Body of pancreas (tissue), 4 donors: ENCODE data around the gene CCDC71. TPM values are rescaled to one million over a fixed set of nuclear protein-coding genes. Genes with fewer than 3 reads are reported as not detected.

Experiments
- ATAC-seq: fragments of 150-250 bp; one replicate; pipeline ENCODE4 v1.9.1; 2016
- DNase-seq, 4 donors: peaks; one replicate each; pipeline ENCODE4 v3.0.0-alpha.2; 2019
- H3K27ac ChIP-seq, 4 donors: fragments of 200-600 bp; sonication (generic); 1 replicate in 3 of 4; 2 replicates in 1 of 4; pipeline versions ENCODE4 v1.5.1 to v1.6.1; 2016 to 2019; ENCODE audit warnings: mild to moderate bottlenecking in 1 of 4, mixed read lengths in 1 of 4, moderate library complexity in 1 of 4
- H3K27me3 ChIP-seq, 2 donors: fragments of 200-600 bp; sonication (generic); one replicate each; pipeline ENCODE4 v1.6.0; 2016; ENCODE audit warnings: mild to moderate bottlenecking in 1 of 2
- H3K36me3 ChIP-seq, 2 donors: fragments of 200-600 bp; sonication (generic); replicated peaks in 1 of 2; 2 replicates each; pipeline ENCODE4 v1.5.1; 2016; ENCODE audit warnings: low read depth in 2 of 2; ENCODE audit not compliant: insufficient read depth in 1 of 2
- H3K4me1 ChIP-seq: fragments of 200-600 bp; sonication (generic); one replicate; pipeline ENCODE4 v1.6.0; 2016
- H3K4me3 ChIP-seq, 2 donors: fragments of 200-600 bp; sonication (generic); 1 replicate in 1 of 2; 2 replicates in 1 of 2; pipeline ENCODE4 v1.5.1; 2016 to 2019
- H3K9me3 ChIP-seq, 3 donors: fragments of 200-600 bp; sonication (generic); 1 replicate in 2 of 3; 2 replicates in 1 of 3; pipeline ENCODE4 v1.5.1; 2016
- POLR2A ChIP-seq, 3 donors: fragments of 450-650 bp; IDR thresholded peaks; one replicate each; pipeline ENCODE4 v1.6.1; 2016; ENCODE audit warnings: antibody characterized with exemption in 3 of 3, mild to moderate bottlenecking in 2 of 3
- WGBS, 2 donors: methylation state at CpG; one replicate each; pipeline ENCODE4 v1.1.5; 2017; 5-methylcytosine and 5-hydroxymethylcytosine counted together
- intact Hi-C: fragments of 100-400 bp; cut with DNase I; formaldehyde crosslinking; loops from one replicate; pipeline ENCODE4 v1.15.1; 2023
- total RNA-seq, 2 donors: library from RNA; depleted of rRNA; stranded (reverse); fragments of >200 nt; gene quantifications; one replicate each; pipeline ENCODE4 v1.1.0, GENCODE V29; 2016
- TF ChIP-seq, protein P1 (sequence below), 7 experiments: fragments of 450-650 bp in 4 of 7; fragments of 200-600 bp in 3 of 7; sonication (generic) in 3 of 7; IDR thresholded peaks; one replicate each; pipeline ENCODE4 v1.5.1; 2016 to 2019; ENCODE audit warnings: antibody characterized with exemption in 7 of 7

The CCDC71 gene
- total RNA-seq = 10 to 100 TPM; 15.5 to 19.5 TPM

- H3K27me3 ChIP-seq = no peaks in the 10 kb centered on the region
- 2 to 8% methylated on average over 20 to 65 of the region's 69 CpGs for WGBS, 2 donors
- peak; percentile 74 for ATAC-seq
- peaks cover 34% of the 10 kb centered on the region for H3K4me1 ChIP-seq
- intact Hi-C loops = no loop called here
- H3K36me3 ChIP-seq = peaks cover 0 to 6% of the 10 kb centered on the region in 2 donors
- H3K27ac ChIP-seq = peak within 1 kb of the TSS; percentile 64 to 69 (median 68)
- no peaks in the 10 kb centered on the region for H3K9me3 ChIP-seq
- peak within 1 kb of the TSS; percentile 21 to 90 for H3K4me3 ChIP-seq
- TF ChIP-seq POLR2A (IDR thresholded peaks at IDR 0.05) = peak in 2 of 3 donors; percentile 20 to 40
- TF ChIP-seq, protein P1, sequence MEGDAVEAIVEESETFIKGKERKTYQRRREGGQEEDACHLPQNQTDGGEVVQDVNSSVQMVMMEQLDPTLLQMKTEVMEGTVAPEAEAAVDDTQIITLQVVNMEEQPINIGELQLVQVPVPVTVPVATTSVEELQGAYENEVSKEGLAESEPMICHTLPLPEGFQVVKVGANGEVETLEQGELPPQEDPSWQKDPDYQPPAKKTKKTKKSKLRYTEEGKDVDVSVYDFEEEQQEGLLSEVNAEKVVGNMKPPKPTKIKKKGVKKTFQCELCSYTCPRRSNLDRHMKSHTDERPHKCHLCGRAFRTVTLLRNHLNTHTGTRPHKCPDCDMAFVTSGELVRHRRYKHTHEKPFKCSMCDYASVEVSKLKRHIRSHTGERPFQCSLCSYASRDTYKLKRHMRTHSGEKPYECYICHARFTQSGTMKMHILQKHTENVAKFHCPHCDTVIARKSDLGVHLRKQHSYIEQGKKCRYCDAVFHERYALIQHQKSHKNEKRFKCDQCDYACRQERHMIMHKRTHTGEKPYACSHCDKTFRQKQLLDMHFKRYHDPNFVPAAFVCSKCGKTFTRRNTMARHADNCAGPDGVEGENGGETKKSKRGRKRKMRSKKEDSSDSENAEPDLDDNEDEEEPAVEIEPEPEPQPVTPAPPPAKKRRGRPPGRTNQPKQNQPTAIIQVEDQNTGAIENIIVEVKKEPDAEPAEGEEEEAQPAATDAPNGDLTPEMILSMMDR (IDR thresholded peaks at IDR 0.05) = no peak
- peak; percentile 70 to 77 (median 74) for DNase-seq
These were observed at the start of gene CCDC71 for GRCh38 chr3:49165771-49166751. Gene CCDC71 (minus strand): TSS chr3:49166331. CDS start chr3:49164208, 2,123 bp downstream.

- TF ChIP-seq, protein P1 (IDR thresholded peaks at IDR 0.05) = no peak
- TF ChIP-seq POLR2A (IDR thresholded peaks at IDR 0.05) = no peak
- H3K4me3 ChIP-seq = no peak overlapping the region
- no peaks in the 10 kb centered on the region for H3K9me3 ChIP-seq
- H3K27ac ChIP-seq = no peak overlapping the region
- no peaks in the 10 kb centered on the region for H3K27me3 ChIP-seq
- WGBS, 2 donors = 66 to 78% methylated on average over 2 of the region's 2 CpGs
- ATAC-seq (no peak), DNase-seq (no peak)
- intact Hi-C loops = no loop called here
- no peaks in the 10 kb centered on the region for H3K36me3 ChIP-seq
- H3K4me1 ChIP-seq = peaks cover 14% of the 10 kb centered on the region
These were observed 47.9 kb upstream of the CCDC71 start for GRCh38 chr3:49213998-49214397.

DNA sequence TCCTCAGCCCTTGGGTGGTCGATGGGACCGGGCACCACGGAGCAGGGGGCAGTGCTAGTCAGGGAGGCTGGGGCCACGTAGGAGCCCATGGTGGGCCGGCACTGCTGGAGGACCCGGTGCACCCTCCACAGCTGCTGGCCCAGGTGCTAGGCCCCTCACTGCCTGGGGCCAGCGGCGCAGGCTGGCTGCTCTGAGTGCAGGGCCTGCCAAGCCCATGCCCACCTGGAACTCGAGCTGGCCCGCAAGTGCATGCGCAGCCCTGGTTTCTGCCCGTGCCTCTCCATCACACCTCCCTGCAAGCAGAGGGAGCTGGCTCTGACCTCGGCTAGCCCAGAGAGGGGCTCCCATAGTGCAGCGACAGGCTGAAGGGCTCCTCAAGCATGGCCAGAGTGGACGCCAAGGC, 47.4 kb upstream of the CCDC71 start:
- intact Hi-C loops = no loop called here
- no peak overlapping the region for H3K4me3 ChIP-seq
- TF ChIP-seq, protein P1 (IDR thresholded peaks at IDR 0.05) = no peak
- DNase-seq (no peak), ATAC-seq (no peak)
- 90 to 100% methylated on average over 1 to 14 of the region's 15 CpGs for WGBS, 2 donors
- H3K27me3 ChIP-seq = no peaks in the 10 kb centered on the region
- no peaks in the 10 kb centered on the region for H3K36me3 ChIP-seq
- peaks cover 9% of the 10 kb centered on the region for H3K4me1 ChIP-seq
- no peak overlapping the region for H3K27ac ChIP-seq
- H3K9me3 ChIP-seq = no peaks in the 10 kb centered on the region

DNA sequence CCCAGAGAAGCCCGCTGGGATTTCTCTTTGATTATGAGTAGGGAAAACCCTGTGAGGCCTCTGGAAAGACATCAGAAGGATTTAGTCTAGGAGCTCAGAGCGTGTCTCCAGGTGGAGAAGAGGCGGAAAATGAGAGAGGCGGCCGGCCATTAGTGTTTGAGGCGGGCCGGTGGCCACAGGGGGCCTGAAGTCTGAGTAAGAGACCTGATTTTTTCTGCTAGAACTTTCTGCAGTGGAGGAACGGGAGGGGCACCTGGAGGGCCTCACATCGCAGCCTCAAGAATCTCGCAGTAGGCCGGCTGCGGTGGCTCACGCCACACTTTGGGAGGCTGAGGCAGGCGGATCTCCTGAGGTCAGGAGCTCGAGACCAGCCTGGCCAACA, 33.8 kb upstream of the CCDC71 start:
- Histone ChIP-seq H3K27ac (no peak overlapping the region), H3K4me3 (no peak overlapping the region), H3K4me1 (peaks cover 5% of the 10 kb centered on the region), H3K36me3 (no peaks in the 10 kb centered on the region), H3K9me3 (no peaks in the 10 kb centered on the region), H3K27me3 (peaks cover 0 to 4% of the 10 kb centered on the region in 2 donors)
- intact Hi-C loops = no loop called here
- TF ChIP-seq, protein P1 (IDR thresholded peaks at IDR 0.05) = no peak
- no peak for TF ChIP-seq POLR2A (IDR thresholded peaks at IDR 0.05)
- 82 to 84% methylated on average over 15 of the region's 15 CpGs for WGBS, 2 donors
- DNase-seq = no peak
- no peak for ATAC-seq
